GM18868 (cell line): ENCODE measurements around the gene RBSN.

Source experiments
- ATAC-seq: cut with Tn5 transposase; IDR thresholded peaks from one replicate; pipeline ENCODE4 v1.9.1; 2021; ENCODE audit warnings: mild to moderate bottlenecking, moderate library complexity; ENCODE audit not compliant: unreplicated experiment

RBSN gene

DNA sequence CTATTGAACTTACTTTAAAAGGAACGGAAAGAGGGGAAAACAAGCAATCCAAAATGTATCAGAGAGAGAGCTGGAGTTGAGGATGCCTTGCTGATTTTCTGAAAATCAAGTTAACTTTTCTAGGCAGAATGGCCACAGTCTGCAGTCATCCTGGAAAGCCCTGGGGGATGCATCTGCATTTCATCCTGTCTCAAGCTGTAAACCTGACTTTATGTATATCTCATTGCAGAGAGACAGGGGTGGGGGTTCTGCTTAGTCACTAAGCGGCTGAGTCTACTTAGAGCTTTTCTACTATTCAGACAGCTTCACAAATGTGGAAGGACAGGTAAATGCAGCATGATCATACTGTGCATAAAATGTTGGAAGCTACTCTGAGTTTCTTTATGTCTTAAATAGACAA, 75.2 kb downstream of the RBSN start:
- ATAC-seq = no peak

DNA sequence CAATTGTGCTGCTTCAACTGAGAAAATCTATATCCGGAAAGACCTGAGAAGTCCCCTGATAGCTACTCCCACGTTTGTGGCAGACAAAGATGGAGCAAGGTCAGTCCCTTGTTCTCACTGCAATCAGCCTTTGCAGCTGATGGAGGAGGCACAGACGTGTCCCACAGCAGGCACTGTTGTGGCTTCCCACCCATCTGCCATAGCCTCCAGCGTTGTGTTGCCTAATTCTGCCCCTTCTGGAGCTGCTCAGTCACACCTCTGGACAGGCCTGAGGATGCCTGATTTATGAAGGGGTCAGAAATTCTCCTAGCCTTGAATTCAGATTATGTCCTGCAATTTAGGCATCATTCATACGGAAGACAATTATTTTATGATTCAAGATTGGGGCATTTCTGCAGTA, 75.7 kb downstream of the RBSN start:
- no peak for ATAC-seq
